Fibroblast of the aortic adventitia (primary cell): Measurements from ENCODE around the gene ENTREP1. TPM values are rescaled to one million over a fixed set of nuclear protein-coding genes. Genes with fewer than 3 reads are reported as not detected.

Experiments used
- DNase-seq: peaks from one replicate; pipeline ENCODE4 v3.0.0-alpha.2; 2010; ENCODE audit warnings: low read depth
- H3K4me3 ChIP-seq: 2 replicates; pipeline ENCODE4 v1.5.1; 2011; ENCODE audit warnings: low read depth, mild to moderate bottlenecking, control low read depth, low read length, moderate library complexity
- total RNA-seq: library from RNA; depleted of rRNA; stranded (reverse); fragments of >200 nt; gene quantifications from 2 replicates; pipeline ENCODE4 v1.2.3, GENCODE V29; 2012; ENCODE audit warnings: low replicate concordance
- TF ChIP-seq, protein P1 (sequence below): IDR thresholded peaks from 2 replicates; pipeline ENCODE4 v1.5.1; 2011; ENCODE audit warnings: mild to moderate bottlenecking, low read length, control low read depth, inconsistent platforms; ENCODE audit not compliant: insufficient read depth

ENTREP1 gene
- total RNA-seq, 1 donor: 0.18 TPM

DNA sequence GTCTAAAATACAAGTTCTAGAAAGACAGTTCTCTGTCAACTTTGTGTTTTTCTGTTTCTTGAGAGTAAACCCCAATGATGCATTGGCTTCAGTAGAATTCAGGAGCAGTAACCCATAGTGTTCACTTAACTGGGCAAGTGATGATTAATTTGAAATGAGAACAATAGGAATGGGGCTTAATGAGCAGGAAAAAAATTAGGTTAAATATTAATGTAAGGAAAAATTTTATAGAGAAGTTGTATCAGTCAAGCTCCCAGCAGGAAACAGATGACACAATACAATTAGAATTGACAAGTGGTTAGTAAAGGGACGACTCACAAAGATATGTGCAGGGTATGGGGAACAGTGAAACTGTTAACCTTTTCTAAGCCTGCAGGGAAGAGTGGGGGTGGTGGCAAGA is 38.2 kb downstream of the ENTREP1 start:
- TF ChIP-seq, protein P1, sequence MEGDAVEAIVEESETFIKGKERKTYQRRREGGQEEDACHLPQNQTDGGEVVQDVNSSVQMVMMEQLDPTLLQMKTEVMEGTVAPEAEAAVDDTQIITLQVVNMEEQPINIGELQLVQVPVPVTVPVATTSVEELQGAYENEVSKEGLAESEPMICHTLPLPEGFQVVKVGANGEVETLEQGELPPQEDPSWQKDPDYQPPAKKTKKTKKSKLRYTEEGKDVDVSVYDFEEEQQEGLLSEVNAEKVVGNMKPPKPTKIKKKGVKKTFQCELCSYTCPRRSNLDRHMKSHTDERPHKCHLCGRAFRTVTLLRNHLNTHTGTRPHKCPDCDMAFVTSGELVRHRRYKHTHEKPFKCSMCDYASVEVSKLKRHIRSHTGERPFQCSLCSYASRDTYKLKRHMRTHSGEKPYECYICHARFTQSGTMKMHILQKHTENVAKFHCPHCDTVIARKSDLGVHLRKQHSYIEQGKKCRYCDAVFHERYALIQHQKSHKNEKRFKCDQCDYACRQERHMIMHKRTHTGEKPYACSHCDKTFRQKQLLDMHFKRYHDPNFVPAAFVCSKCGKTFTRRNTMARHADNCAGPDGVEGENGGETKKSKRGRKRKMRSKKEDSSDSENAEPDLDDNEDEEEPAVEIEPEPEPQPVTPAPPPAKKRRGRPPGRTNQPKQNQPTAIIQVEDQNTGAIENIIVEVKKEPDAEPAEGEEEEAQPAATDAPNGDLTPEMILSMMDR: no peak
- no peak for DNase-seq

DNA sequence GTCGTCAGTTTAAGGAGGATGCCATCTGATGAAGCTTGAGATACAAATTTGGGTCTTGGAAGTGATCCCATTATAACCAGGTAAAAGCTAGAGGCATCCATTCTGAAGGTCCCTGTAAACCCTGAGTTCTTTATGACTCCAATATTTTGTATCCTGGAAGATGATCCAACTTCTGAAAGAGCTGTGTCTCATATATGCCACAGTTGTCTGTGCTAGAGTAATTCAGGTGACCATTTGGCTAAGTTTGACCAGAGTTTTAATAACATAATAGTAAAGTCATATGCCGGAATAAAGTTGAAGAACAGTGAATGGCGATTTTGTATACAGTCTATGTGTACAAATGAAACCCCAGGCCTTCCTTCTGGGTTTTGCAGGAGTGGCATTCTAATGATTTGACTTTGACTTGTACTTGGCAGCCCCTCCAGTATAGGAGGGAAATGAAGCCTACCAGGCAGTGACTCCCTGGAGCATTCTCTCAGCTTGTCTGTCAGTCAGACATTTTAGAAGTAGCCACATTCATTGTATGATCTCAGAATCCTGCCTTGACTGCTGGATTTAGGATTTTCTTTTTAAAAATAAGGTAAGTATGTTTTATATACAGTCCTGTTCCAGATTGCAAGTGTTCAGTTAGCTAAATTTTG is 39.6 kb downstream of the ENTREP1 start:
- TF ChIP-seq, protein P1: no peak
- no peak overlapping the region for H3K4me3 ChIP-seq
- no peak for DNase-seq

More for the DNA sequence above, 38.2 kb downstream of the ENTREP1 start:
- H3K4me3 ChIP-seq: no peak overlapping the region

- TF ChIP-seq, protein P1: no peak
- DNase-seq: peak; percentile 54
- no peak overlapping the region for H3K4me3 ChIP-seq
Observed at GRCh38 chr9:69370430-69370829, 45.4 kb downstream of the ENTREP1 start.

- DNase-seq: peak; percentile 39
- H3K4me3 ChIP-seq: no peak overlapping the region
- TF ChIP-seq, protein P1: no peak
Observed at GRCh38 chr9:69371001-69371400, 46.0 kb downstream of the ENTREP1 start.

GRCh38 chr9:69376651-69377050 is 51.6 kb downstream of the ENTREP1 start:
- DNase-seq: peak; percentile 97
- peak overlapping the region; percentile 23 for H3K4me3 ChIP-seq
- TF ChIP-seq, protein P1: no peak

GRCh38 chr9:69377291-69377690 is 52.3 kb downstream of the ENTREP1 start:
- H3K4me3 ChIP-seq: no peak overlapping the region
- TF ChIP-seq, protein P1: no peak
- DNase-seq: no peak

DNA sequence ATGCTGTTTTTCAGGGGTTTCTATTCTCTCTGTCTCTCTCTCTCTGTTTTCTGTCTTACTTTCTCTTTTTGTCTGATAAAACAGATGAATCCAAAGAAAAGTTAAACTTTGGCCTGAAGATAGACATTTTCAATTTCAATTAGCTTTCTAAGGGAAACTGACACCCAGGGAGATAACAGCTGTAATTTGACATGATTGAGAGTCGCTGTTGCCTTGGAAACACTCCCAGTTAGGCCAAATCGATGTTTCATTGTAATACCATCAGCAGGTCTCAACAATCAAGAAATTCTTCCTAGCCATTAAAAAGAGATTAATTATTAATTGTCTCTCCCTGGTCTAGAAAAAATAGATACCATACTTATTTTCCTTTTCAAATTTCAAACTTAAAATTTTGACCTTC is 53.0 kb downstream of the ENTREP1 start:
- TF ChIP-seq, protein P1: no peak
- H3K4me3 ChIP-seq: no peak overlapping the region
- DNase-seq: no peak
